Spleen (tissue), 7 donors: ENCODE data around the gene KIF21B.

Source experiments
- CTCF ChIP-seq, 11 experiments: fragments of 200-600 bp in 7 of 11; fragments of 450-650 bp in 4 of 11; sonication (generic) in 4 of 11; IDR thresholded peaks in 8 of 11; conservative IDR thresholded peaks in 3 of 11; 1 replicate in 7 of 11; 2 replicates in 4 of 11; pipeline versions ENCODE4 v1.4.0 to v1.8.0; 2016 to 2021; ENCODE audit warnings: antibody characterized with exemption in 11 of 11, inconsistent platforms in 4 of 11, mild to moderate bottlenecking in 1 of 11
- POLR2A ChIP-seq, 3 donors: fragments of 450-650 bp; IDR thresholded peaks; one replicate each; pipeline ENCODE4 v1.5.1; 2017; ENCODE audit warnings: antibody characterized with exemption in 3 of 3, mild to moderate bottlenecking in 1 of 3
- donor health status: DM: no; HTN: no; CAD: no; lungs with moderate emphysema.
- donor health status: DM: no; HTN: no; CAD: no.
- donor health status: DM: no; HTN: no; CAD: no.

- TF ChIP-seq POLR2A (IDR thresholded peaks at IDR 0.05) (no peak), CTCF (IDR thresholded peaks at IDR 0.05 in 8 of 11, conservative IDR thresholded peaks at IDR 0.05 in 3 of 11) (no peak)
Observed at GRCh38 chr1:200966934-200967333, 56.6 kb downstream of the KIF21B start.
